ENCODE data around the gene GIPC1.
A peak's percentile ranks its signal among the peaks of the same experiment; 100 is the strongest.

Gene GIPC1

DNA sequence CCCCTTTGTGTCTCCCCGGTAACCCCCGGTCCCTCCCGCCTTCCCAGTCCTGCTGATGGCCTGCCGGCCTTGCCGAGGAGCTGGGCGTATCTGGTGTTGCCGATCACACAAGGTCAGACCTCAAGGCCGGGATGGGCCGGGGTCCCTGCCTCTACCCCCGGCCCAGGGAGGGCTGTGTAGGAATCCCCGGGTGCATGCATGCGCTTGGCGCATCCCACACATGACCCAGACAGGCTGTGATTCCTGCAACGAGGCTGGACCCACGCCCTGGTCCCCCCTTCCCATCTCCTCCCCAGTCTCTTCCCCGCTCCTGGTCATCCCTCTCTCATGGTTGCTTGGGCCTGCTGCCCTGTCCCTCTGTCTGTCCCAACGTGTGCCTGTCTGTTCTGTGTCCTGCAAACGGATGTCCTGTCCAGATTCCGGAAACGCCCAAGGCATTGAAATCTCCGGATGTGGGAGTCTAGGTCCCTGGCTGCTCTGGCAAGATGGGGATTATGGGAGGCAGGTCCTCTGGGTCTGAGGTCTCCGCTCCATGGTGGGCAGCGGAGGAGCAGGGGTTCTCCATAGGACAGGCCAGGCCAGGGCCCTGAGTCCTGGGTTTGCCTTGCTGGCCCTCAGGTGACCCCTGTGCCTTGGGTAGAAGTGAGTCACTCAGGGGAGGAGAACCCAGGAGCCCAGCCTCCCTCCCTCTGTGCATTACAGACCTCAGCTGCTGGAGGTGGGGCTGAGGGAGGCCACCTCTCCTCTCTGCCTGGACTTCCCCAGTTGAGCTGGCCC is 61.2 kb downstream of the GIPC1 start:
- no peak for DNase-seq (ENCODE audit: low spot score)

- no peak for DNase-seq (ENCODE audit: low spot score)
Observed at GRCh38 chr19:14433554-14434501, 62.1 kb downstream of the GIPC1 start.

DNA sequence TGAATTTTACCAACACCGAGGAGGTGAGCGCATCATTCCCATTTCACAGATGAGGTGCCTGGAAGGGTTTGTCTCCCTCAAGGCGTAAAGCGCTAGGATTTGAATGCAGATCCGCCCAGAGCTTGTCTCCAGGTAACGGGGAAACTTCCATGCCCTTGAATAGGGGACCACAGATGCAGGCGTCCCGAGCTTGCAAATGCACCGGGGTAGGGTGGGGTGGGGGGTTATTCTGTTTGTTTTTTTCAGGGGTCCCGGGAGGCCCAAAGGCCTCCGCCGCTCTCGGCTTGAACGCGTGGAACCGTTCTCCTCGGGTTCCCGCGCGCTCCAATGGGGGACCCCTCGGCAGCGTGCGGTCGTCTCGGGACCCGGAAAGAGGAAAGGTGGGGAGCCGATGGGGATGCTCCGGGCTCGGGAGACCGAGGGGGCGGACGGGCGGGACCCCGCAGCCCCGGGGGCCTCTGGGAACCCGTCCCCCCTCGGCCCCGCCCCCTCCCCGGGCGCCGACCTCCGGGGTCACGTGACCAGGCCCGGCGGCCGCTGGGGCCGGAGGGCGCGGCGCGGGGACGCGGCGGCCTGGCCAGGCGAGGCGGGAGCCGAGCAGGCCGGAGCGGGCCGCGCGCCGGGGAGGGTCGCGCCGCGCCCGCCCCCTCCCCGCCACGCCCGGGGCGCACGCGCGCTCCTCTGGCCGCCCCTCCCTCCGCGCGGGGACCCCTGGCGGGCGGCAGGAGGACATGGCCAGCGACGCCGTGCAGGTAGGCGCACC is 63.0 kb downstream of the GIPC1 start, which contains the start of gene PKN1:
Gene PKN1, plus strand, starts transcription at position 516 of the 763 bp plus-strand sequence. Its CDS starts 216 bp downstream, at position 732.
- peak; percentile 48 for DNase-seq (ENCODE audit: low spot score)

- no peak for DNase-seq (ENCODE audit: low spot score)
Observed at GRCh38 chr19:14430712-14431111, 65.2 kb downstream of the GIPC1 start.

DNA sequence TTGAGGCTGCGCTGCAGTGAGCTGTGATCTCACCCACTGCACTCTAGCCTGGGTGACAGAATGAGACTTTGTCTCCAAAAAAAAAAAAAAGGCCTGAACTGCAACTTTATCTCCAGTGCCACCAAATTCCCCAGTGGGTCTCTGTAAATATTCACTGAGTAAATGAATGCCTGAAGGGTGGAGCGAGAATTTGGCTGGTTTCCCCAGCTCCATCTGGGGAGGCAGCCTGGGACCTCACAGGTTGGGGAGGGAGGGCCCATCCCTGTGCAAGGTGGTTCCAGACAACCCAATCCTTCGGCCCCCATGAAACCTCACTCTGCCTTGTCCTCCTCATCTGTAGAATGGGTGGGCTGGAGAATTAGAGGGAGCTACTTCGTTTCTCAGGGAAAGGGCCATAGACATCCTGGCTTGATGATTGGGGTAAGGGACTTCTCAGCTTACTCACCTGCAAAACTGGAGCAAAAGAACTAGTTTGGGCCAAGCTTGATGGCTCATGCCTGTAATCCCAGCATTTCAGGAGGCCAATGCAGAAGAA is 67.0 kb downstream of the GIPC1 start:
- DNase-seq (ENCODE audit: low spot score) = no peak

Measured in RKO (cell line).